ENCODE data around the gene DDX47.
"Not testable (repeated sequence)": the region's sequence is repeated elsewhere in the genome, so short reads cannot be mapped to it uniquely, and the experiment has no call there.

The DDX47 gene

DNA sequence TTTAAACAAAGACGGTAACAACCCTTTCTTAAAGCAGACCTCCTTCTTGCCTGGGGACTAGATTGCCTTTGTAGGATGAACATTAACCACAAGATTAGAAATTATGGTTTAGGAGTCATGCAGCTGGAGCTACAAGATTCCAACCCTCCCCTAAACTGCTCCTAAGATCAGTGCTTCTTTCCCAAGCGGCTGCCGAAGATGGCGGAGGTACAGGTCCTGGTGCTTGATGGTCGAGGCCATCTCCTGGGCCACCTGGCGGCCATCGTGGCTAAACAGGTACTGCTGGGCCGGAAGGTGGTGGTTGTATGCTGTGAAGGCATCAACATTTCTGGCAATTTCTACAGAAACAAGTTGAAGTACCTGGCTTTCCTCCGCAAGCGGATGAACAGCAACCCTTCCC, 62.2 kb downstream of the DDX47 start:
- DNase-seq: not testable (repeated sequence)

DNA sequence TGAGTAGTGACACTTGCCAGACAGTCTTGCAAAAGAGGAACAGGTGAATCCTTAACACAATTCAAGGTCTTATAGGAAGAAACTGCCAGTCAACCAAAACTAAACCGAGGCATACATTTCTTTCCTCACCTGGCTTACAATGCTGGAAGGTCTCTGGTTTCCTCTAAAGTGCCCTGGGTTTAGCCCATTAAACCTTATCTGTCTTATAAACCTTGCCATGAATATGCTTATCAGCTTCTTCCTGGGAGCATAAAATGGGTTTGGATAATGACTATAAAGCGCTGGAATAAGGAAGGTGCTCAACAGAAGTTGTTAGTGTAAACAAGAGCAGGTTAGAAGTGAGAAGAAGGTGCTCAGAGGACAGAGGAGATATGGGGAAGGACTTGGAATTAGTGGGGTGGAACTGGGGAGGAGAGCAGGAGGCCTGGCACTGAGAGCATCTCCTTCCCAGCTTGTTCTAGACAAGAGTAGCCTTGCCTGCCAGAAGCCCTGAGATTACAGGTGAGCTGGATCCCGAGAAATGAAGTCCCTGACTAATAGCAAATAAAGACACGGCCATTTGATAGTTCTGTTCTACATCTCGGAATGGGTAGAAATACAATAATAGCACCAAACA, 64.1 kb downstream of the DDX47 start:
- no peak for DNase-seq

DNA sequence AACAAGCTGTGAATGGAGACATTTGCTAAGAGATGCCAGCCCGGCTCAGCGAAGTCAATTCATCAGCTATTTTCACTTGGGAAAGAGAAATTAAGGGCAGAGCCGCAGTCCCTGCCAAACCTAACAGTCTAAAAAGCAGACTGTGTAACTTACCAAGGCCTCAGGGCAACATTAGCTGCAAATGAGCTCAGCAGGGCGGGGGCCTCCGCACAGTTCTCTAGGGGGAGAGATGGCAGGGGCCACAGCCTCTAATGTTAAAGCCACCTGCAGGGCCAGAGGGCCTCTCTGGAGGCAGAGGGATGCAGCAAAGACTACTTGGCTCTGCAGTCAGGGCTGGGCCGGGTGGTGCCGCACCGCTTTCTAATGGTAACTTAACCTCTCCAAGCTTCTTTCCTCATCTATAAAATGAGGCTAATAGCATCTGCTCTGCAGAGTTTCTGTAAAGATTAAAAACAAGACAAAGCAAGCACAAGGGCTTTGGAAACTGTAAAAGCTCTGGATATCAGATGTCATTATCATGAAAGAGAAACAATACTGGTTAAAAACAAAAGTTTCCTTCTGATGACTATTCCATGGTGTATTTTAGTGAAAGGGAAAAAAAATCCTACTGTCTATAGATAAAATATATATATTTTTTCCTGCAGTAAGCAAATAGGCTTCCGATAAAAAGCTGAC, 64.8 kb downstream of the DDX47 start:
- DNase-seq: no peak

Data from stimulated activated CD4-positive, alpha-beta T cell treated with anti-CD3 and anti-CD28 coated beads, Interleukin-4, amount 100 ng/mL, for 4 hours (primary cell).